Renal cortex interstitium (tissue), 11 donors: ENCODE measurements around the gene LY6G6F. TPM values are rescaled to one million over a fixed set of nuclear protein-coding genes. Genes with fewer than 3 reads are reported as not detected.

Source experiments
- DNase-seq, 11 donors: peaks; one replicate each; pipeline ENCODE4 v3.0.0-alpha.2; 2013; ENCODE audit warnings: low read depth in 9 of 11, low spot score in 4 of 11; ENCODE audit errors: extremely low read depth in 1 of 11
- polyA plus RNA-seq, 3 donors: library from polyadenylated mRNA; unstranded; fragments of 120-200 nt; gene quantifications; one replicate each; pipeline ENCODE4 v1.2.1, GENCODE V29; 2013; ENCODE audit not compliant: insufficient read length in 3 of 3

The LY6G6F gene
- polyA plus RNA-seq, 3 donors: 0.44 to 1.2 (median 0.73) TPM

DNA sequence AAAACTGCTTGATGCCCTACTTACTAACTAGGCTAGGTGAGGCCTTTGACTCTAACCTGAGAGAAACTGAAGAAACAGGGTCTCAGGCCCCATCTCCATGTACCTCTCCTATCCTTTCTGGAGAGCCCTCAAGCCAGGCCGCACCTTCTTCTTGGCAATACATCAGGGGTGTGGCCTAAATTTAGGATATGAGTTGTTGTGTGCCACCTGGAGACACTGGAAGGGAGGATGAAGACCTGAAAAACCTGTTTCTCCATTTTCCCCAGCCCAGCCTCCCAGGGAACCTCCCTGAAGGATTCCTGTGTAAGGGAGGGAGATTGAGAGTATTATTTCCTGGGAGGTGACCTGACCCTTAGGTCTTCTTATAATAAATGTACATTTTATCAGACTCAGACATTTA is 11.6 kb downstream of the LY6G6F start:
- no peak for DNase-seq

- DNase-seq: no peak
Measured at GRCh38 chr6:31719001-31719400, 12.3 kb downstream of the LY6G6F start.

DNA sequence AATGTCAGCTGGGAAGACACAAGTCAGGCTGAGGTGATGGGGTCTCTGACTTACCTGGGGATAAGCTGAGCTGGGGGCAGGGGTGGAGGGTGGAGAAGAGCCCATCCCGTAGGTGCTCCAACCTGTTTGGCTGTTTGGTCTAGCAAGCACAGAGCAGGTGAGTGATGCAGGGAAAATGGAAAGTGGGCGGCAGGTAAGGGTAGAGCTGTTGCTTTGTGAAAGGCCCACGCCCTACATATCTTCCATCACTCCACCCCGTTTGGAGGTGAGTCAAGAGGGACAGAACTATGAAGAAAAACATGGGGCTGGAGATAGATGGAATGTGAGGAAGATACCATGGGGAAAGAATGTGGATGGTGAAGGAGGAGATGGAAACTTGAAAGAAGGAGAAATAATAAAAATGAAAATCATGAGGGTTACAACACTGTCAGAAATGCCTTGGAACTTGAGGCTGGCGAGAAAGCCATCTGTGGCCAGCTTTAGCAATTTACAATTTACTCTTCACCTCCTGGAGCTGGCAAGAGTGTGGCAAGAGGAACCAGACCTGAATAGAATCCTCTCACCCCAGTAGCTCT is 13.6 kb downstream of the LY6G6F start:
- DNase-seq: no peak

DNA sequence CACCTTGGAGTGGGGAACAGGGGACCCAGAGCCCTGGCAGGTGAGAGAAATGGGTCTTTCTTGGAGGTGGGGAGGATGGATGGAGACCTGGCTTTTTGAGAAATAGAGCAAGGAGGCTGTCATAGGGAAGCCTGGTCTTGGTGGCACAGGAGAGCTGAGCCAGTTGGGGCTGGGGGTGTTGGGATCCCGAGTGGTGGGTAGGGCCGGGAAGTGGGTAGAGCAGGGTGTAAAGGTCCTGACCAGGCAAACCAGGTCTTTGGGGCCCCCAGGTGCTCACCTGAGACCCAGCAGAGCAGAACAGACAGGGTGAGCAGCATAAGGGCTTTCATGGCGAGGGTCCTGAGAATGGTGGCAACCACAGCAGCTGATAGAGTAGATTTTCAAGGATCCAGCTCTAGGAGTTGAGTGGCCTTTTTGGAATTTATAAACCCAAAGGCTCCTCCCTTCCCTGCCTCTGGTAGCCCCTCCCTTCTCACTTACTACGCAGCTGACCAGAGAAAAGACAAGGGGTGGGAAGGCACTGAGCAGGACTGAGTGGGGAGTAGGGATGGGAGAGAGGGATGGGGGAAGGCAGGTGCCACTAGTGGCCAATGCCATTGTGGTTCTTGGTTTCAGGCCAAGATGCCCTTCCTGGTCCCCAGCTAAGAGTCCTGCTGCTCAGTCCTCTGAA is 14.8 kb downstream of the LY6G6F start, which contains the start of gene LY6G6C:
TSS of gene LY6G6C (minus strand) at position 396 of the 670 bp plus-strand sequence. CDS start at position 329, 67 bp downstream.
- DNase-seq: no peak

GRCh38 chr6:31722173-31722572 is 15.5 kb downstream of the LY6G6F start:
- no peak for DNase-seq

- DNase-seq: no peak
Measured at GRCh38 chr6:31723245-31723979, 16.7 kb downstream of the LY6G6F start, which contains the start of gene MPIG6B. Gene MPIG6B (plus strand): TSS chr6:31723373. CDS start chr6:31723384, 11 bp downstream.

DNA sequence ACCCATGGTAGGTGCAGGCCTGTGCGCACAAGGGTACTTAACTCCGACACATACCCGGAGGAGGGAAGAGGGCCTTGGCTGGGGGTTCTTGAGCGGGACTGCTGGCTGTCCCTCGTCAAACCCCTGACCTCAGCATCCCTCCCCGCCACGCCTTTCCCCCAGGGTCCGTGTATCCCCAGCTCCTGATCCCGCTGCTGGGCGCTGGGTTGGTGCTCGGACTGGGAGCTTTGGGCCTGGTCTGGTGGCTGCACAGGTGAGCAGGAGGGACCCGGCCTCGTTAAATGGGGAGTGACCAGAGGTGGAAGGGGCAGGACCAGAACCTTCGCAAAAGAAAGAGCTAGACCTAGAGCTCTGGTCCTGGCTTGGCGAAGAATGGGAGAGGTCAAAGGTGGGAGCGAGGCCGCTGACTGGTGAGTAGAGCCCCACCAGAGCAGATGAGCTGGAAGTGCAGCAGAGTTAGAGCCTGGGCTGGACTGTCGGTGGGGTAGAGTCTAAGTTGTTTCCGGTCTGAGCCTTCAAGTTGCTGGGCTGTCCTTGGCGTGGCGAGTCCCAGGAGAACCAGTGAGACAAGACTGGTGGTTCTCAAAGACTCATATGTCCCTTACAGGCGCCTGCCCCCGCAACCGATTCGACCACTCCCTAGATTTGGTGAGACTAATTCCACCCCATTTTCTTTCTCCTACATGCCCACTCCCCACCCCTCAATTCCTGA is 17.5 kb downstream of the LY6G6F start:
- DNase-seq: no peak

GRCh38 chr6:31725502-31726350 is 19.1 kb downstream of the LY6G6F start:
- no peak for DNase-seq

DNA sequence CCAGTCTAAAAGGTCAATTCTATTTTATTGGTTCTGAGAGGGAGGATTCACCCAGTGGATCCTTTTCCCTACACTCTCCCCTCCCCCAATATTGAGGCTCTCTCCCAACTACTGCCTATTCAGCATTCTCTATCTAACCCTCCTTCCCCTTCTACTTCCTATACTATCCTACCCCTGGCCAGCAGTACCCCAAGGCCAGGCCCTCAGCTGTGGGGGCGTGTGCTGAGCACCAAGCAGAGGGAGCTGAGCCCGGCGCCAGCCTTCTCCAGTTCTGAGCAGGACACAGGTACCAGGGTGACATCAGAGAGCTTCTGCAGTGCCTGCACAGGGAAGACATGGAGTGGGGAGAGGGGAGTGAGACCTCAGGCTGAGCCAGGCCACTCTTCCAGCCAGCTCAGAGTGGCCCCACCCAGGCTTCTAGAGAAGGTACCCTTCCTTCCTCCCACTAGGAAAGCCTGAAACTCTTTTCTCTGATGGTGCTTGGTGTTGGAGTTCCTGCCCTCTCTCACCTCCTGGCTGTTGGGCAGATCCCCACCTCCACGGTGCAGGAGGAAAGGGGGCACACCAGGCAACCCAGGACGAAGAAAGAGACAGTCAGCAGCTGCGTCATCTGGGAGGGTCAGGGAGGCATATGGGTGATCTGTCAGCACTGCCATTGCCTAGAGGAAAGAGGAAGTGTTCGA is 20.5 kb downstream of the LY6G6F start:
- DNase-seq: no peak

DNA sequence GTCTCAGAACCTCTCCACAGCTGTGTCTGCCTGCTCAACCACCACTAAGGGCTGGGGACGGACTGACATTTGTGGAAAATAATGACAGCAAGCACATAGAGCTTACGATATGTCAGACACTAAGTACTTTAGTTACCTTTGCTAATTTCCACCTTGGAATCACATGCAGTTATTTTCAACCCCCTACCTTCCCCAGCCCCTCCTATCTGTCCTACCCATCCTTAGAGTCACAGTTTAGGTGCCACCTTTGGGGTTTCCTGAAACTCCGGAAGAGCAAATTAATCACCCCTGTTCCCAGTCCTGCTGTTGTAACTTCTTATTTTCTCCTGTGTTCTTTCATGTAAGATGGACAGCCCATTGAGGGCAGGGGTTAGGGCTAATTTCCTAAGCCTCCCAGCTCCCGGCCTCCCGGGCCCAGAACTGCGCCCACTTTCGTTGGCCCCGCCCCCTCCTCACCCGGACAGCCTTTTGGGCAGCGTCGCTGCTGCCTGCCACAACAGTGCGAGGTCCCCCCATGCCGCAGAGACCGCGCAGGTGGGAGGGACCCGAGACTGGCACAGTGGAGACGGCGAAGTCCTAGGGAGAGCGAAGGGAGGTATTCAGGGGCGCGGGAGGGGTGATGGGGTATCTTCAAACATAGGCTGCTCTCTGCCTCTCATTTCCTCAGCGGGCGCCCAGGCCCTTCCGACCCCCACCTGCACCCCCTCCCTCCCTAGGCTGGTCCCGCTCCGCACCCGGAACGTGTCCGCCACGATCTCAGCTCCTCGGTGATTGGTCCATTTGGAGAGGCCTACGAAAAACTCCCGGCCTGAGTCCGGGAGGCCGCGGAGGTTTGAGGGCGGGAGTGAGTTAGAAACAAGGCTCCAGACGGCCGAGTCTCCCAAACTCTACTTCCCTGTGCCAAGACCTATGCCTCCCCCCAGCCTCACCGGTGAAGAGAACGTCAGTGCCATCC is 21.3 kb downstream of the LY6G6F start:
- DNase-seq: no peak

DNA sequence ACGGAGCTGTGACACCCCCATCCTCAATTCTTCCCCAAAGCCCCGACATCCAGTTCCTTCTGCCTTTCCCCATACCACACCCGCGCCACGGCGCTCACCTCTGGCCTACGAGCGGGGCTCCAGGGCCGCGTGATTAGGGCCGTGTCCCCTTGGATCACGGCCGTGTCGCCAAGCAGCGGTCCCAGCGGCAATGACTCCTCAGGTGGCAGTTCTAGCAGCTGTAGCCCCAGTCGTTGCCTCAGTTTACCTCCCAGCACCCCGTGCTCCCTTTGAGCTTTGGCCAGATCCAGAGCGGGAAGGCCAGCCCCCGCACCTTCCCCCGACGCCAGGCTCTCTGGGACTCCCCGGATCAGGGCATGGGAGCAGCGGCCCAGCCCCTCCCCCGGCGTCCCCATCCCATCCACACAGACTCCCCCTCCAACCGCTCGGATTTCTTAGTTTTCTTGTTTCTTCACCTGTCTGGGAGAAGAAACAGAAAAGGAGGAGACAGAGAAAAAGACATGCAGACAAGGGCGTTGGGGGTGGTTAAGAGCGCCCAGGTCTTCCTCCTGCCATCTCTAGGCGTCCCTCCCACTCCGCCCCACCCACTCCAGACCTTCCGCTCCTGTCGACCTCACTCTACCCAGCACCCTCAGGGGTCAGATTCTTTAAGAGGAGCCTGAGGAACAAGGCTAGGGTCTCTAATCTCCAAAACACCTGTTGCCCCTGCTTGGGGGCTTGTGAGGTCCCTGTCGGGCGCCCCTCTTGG is 22.3 kb downstream of the LY6G6F start, which contains the start of gene DDAH2:
TSS of gene DDAH2 (minus strand) at position 533 of the 748 bp plus-strand sequence. CDS start at position 395, 138 bp downstream.
- no peak for DNase-seq

DNA sequence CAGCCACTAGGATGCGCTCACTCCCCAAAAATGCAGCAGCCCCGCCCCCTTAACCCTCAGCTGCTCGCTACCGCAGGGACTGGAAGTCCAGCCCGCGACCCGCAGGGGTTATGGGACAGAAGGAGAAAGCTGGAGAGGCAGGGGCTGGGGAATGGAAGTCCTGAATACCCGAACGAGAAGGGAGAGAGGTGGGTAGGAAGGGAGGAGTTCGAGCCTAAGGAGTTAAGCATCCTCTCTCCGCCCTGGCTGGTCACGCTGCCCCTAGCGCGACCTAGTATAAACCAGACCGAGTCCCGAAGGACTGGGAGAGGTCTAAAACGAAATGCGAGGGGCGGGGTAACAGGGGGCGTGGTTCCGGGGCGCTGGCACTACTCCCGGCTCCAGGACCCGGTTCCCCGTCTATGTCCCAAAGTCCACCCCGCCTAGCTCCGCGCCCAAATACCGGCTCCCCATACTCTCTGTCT is 22.9 kb downstream of the LY6G6F start:
- DNase-seq: peak in 10 of 11 donors; percentile 84 to 92 (median 88)

DNA sequence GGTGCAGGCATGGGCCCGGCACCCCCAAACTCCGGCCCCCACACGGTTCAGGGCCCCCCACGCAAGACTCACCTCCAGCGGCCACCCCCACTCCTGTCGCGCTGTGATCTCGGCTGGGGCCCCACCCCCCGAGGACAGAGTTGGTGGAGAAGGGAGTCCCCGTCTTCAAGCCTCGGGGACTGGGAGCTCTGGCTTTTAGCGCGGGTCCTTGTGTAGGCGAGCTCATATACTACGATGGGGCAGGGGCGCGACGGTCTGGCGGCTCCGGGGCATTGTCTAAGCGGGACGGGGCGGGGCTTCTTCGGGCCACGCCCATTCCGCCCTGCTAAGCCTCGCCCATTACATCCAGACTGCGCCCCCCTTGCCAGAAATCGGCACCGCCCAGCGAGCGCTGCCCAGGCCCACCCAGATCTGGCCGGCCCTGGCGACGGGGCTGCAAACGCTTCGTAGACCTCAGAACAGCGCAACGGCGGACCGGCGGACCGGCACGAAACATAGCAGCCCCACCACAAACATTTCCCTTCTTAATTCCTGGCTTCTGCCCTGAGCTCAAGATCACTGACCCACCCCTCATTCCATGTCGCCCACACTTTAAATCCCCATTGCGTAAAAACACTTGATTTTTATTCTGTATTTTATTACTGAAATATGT is 23.4 kb downstream of the LY6G6F start:
- peak in 10 of 11 donors; percentile 82 to 92 (median 90) for DNase-seq

- DNase-seq: no peak
Measured at GRCh38 chr6:31730631-31731086, 24.0 kb downstream of the LY6G6F start.

- no peak for DNase-seq
Measured at GRCh38 chr6:31732029-31732428, 25.4 kb downstream of the LY6G6F start.
